ENCODE results near the gene ABCC2.
"Not testable (repeated sequence)": the region's sequence is repeated elsewhere in the genome, so short reads cannot be mapped to it uniquely, and the experiment has no call there.

The ABCC2 gene

GRCh38 chr10:99804471-99804870, 22.0 kb downstream of the ABCC2 start:
- DNase-seq (ENCODE audit: low read depth), result no peak
- H3K4me3 ChIP-seq (ENCODE audit: low read depth, low read length), result no peak overlapping the region

DNA sequence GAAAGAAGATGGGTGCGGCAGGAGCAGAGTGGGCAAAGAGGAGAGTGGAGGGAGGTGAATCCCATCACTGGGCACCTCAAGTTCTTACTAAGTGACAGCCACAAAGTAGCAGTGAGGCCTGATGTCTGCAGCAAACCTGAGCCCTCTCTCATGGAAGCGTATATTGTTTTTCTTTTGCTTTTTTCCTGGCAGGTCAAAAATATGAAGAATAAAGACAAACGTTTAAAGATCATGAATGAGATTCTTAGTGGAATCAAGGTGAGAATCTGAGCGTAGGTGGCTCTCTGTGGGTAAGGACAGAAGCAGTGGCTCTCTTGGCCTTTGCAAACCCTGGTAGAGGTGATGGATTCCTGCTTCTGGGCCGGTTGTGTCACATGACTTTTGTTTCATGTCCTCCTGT, 22.8 kb downstream of the ABCC2 start:
- no peak overlapping the region for H3K4me3 ChIP-seq (ENCODE audit: low read depth, low read length)
- no peak for DNase-seq (ENCODE audit: low read depth)

- H3K4me3 ChIP-seq (ENCODE audit: low read depth, low read length), result no peak overlapping the region
- DNase-seq (ENCODE audit: low read depth), result no peak
Observed at GRCh38 chr10:99806091-99806490, 23.7 kb downstream of the ABCC2 start.

DNA sequence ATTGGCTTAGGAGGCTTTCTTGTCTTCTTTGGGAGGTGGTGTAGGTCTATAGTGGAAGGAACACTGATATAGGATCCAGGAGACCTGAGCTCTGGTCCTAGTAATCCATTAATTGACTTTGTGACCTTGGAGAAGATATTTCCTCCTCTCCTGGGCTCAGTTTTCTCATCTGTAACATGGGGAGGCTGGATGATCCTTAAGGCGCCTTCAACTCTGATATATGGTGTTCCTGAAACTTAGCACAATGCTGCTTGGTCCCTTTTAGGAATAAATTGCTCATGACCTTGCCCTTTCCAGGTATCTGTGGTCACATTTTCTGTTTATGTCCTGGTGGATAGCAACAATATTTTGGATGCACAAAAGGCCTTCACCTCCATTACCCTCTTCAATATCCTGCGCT, 25.3 kb downstream of the ABCC2 start:
- no peak overlapping the region for H3K4me3 ChIP-seq (ENCODE audit: low read depth, low read length)
- DNase-seq (ENCODE audit: low read depth), result no peak

DNA sequence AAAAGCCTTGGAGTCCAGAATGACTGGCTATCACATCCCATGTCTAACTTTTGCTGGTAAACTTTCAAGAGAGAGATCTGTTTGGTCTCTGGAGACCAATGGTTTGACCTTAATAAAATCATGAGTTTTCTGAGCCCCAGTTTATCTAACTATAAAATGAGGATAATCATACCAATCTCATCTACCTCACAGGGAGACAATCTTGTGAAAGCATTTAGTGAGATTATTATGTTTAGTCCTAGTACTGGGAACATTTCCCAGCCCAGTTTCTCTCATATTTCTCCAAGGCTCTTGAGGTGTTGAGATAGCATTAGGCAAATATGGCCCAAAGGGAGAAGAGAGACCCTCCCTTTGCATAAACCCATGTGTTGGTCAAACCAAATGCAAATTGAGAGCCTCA, 25.8 kb downstream of the ABCC2 start:
- no peak overlapping the region for H3K4me3 ChIP-seq (ENCODE audit: low read depth, low read length)
- DNase-seq (ENCODE audit: low read depth), result no peak

GRCh38 chr10:99809481-99809880, 27.0 kb downstream of the ABCC2 start:
- H3K4me3 ChIP-seq (ENCODE audit: low read depth, low read length), result no peak overlapping the region
- no peak for DNase-seq (ENCODE audit: low read depth)

DNA sequence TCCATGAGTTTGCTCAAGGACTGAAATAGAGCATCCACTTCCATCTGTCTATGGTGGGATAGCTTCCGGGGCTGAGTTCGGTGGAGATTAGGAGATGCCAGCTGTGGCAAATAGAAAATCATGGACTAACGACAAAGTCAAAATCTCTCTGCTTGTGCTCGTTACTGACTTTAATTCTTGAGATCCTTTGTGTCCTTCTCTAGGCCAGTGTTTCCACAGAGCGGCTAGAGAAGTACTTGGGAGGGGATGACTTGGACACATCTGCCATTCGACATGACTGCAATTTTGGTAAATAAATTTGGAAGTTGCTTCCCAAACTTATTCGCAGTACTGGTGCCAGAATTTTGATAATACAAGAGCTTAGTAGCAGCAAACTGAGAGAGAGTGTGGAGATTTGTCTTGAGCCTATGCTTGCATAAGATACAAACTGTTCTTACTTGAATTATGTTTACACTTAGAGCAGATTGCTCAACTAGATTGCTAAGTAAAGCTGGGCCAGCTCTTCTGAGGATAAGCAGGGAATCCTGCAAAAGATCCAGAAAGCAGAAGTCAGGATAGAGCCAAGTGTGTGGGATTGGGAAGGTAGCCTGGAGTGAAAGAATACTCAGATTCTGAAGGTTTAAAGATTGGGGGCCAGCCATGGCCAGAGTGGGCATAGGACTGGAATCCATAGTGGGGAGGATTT, 27.6 kb downstream of the ABCC2 start:
- no peak for DNase-seq (ENCODE audit: low read depth)
- no peak overlapping the region for H3K4me3 ChIP-seq (ENCODE audit: low read depth, low read length)

- no peak overlapping the region for H3K4me3 ChIP-seq (ENCODE audit: low read depth, low read length)
- DNase-seq (ENCODE audit: low read depth), result no peak
Observed at GRCh38 chr10:99812177-99812576, 29.7 kb downstream of the ABCC2 start.

GRCh38 chr10:99814143-99814542, 31.7 kb downstream of the ABCC2 start:
- no peak overlapping the region for H3K4me3 ChIP-seq (ENCODE audit: low read depth, low read length)
- no peak for DNase-seq (ENCODE audit: low read depth)

- no peak overlapping the region for H3K4me3 ChIP-seq (ENCODE audit: low read depth, low read length)
- DNase-seq (ENCODE audit: low read depth), result no peak
Observed at GRCh38 chr10:99815621-99816020, 33.2 kb downstream of the ABCC2 start.

DNA sequence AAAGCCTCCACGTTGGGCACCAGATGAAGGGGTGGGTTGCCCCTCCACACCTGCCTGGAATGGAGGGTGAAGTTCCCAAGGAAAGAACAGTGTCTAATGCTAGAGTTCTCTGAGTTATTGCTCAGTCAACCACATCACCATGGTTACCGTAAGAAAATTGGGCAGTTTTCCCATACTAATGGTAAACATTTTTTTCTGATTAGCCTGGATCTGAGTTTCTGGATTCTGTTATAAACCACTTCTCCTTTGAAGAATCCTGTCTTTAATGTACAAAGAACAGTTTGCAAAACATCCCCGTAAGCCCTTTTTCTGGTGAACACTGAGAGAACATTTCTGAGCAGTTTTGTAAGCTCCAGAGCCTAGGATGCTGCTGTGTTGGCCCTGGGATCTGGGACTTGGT, 45.5 kb downstream of the ABCC2 start:
- H3K4me3 ChIP-seq (ENCODE audit: low read depth, low read length), result no peak overlapping the region
- DNase-seq (ENCODE audit: low read depth), result no peak

- H3K4me3 ChIP-seq (ENCODE audit: low read depth, low read length), result no peak overlapping the region
- no peak for DNase-seq (ENCODE audit: low read depth)
Observed at GRCh38 chr10:99828464-99828863, 46.0 kb downstream of the ABCC2 start.

GRCh38 chr10:99832439-99832838, 50.0 kb downstream of the ABCC2 start:
- no peak overlapping the region for H3K4me3 ChIP-seq (ENCODE audit: low read depth, low read length)
- no peak for DNase-seq (ENCODE audit: low read depth)

- peak; percentile 49 for DNase-seq (ENCODE audit: low read depth)
Observed at GRCh38 chr10:99834410-99834809, 52.0 kb downstream of the ABCC2 start.

DNA sequence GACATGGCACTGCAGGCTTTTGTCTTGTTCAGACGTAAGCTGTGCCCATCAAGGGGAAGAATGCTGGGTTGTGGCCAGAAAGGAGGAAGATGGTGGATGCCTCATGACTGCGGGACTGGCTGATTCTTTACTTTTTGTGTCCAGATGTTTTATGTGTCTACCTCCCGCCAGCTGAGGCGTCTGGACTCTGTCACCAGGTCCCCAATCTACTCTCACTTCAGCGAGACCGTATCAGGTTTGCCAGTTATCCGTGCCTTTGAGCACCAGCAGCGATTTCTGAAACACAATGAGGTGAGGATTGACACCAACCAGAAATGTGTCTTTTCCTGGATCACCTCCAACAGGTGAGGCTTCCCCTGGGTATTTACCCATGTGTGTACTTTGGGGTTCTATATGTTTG, 53.5 kb downstream of the ABCC2 start:
- no peak for DNase-seq (ENCODE audit: low read depth)
- no peak overlapping the region for H3K4me3 ChIP-seq (ENCODE audit: low read depth, low read length)

More at GRCh38 chr10:99834410-99834809, 52.0 kb downstream of the ABCC2 start:
- no peak overlapping the region for H3K4me3 ChIP-seq (ENCODE audit: low read depth, low read length)

- DNase-seq (ENCODE audit: low read depth), result no peak
- no peak overlapping the region for H3K4me3 ChIP-seq (ENCODE audit: low read depth, low read length)
Observed at GRCh38 chr10:99836711-99837110, 54.3 kb downstream of the ABCC2 start.

GRCh38 chr10:99840859-99841258, 58.4 kb downstream of the ABCC2 start:
- not testable (repeated sequence) for DNase-seq (ENCODE audit: low read depth); H3K4me3 ChIP-seq (ENCODE audit: low read depth, low read length)

DNA sequence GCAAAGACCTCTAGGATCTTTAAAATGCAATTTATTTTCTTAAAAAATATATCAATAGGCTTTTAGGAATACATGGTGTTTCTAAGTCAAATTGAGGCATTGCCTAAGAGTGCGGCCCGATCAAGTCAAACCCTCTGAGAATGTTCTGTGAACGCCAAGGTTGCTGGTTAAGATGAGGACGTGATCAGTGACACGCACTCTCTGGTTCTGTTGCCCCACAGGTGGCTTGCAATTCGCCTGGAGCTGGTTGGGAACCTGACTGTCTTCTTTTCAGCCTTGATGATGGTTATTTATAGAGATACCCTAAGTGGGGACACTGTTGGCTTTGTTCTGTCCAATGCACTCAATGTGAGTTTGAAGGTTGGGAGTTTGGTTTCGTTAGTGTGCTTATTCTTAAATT, 59.3 kb downstream of the ABCC2 start:
- no peak overlapping the region for H3K4me3 ChIP-seq (ENCODE audit: low read depth, low read length)

GRCh38 chr10:99843310-99843709, 60.9 kb downstream of the ABCC2 start:
- DNase-seq (ENCODE audit: low read depth), result no peak

More for the DNA sequence above, 59.3 kb downstream of the ABCC2 start:
- DNase-seq (ENCODE audit: low read depth), result no peak

DNA sequence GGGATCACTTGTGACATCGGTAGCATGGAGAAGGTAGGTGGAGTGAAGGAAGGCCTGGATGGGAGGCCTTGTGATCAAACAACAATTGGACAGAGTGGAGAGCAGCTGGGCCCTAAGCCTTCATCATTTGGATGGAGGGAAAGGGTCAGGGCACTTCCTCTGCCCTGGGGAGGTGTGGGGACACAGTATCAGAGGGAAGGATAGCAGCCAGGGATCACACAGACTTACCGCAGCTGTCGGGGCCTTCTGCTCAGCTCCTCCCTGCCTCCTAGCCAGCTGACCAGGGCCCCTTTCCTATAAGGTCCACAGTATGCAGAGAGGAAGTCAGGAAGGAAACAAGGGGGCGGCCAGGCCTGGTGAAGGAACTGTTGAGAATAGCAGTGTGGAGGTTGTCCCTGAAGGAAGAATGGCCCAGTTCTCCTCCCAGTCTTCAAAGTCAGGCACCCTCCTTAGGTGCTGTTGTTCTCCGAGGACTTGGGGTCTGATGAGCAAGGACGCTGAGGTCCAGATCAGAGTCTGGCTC, 62.1 kb downstream of the ABCC2 start:
- H3K4me3 ChIP-seq (ENCODE audit: low read depth, low read length), result no peak overlapping the region
- DNase-seq (ENCODE audit: low read depth), result no peak

More at GRCh38 chr10:99843310-99843709, 60.9 kb downstream of the ABCC2 start:
- no peak overlapping the region for H3K4me3 ChIP-seq (ENCODE audit: low read depth, low read length)

DNA sequence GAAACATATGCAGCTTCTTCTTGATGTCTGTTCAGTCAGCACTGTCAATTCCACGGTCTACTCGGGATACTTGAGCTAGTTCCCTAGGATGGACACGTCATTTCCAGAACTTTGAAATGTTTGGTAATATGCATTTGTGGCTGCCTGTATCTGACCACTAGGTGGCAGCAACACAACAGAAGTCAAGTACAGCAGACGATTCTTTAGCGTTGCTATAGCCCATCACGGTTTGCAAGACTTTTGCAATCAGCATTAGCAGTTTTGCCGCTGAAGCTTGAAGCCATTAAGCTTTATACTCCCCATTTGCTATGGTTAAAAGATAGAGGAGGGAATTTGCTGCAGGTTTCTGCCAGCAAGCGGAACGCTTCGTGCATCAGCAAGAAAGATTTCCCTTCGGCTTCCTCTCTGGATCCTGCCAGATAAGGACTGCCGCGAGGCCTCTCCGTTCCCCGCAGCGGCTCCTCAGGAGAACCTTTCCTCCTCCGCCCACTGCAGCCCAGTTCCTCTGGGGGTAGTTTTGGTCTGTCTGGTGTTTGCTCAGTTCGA, 63.5 kb downstream of the ABCC2 start:
- peak; percentile 82 for DNase-seq (ENCODE audit: low read depth)
- H3K4me3 ChIP-seq (ENCODE audit: low read depth, low read length), result peak overlapping the region; percentile 22
